Colonic mucosa (tissue), 4 donors: ENCODE data around the gene ST6GALNAC5. TPM values are rescaled to one million over a fixed set of nuclear protein-coding genes. Genes with fewer than 3 reads are reported as not detected.

Source experiments
- DNase-seq: peaks from one replicate; pipeline ENCODE4 v3.0.0-alpha.2; 2020
- H3K27ac ChIP-seq: fragments of 200-600 bp; one replicate; pipeline ENCODE4 v1.8.0; 2021
- H3K27me3 ChIP-seq: fragments of 200-600 bp; one replicate; pipeline ENCODE4 v1.8.0; 2021
- H3K36me3 ChIP-seq: fragments of 200-600 bp; one replicate; pipeline ENCODE4 v1.8.0; 2021
- H3K4me1 ChIP-seq: fragments of 200-600 bp; one replicate; pipeline ENCODE4 v1.8.0; 2021; ENCODE audit warnings: mild to moderate bottlenecking
- H3K4me3 ChIP-seq: fragments of 200-600 bp; one replicate; pipeline ENCODE4 v1.8.0; 2021
- H3K9ac ChIP-seq, 2 donors: one replicate each; pipeline ENCODE4 v1.7.0; 2013; ENCODE audit warnings: control low read depth in 2 of 2, low read depth in 2 of 2, low read length in 2 of 2
- H3K9me3 ChIP-seq: fragments of 200-600 bp; one replicate; pipeline ENCODE4 v1.8.0; 2021
- CTCF ChIP-seq: fragments of 200-600 bp; IDR thresholded peaks from one replicate; pipeline ENCODE4 v1.8.0; 2022; ENCODE audit warnings: antibody characterized with exemption, mild to moderate bottlenecking
- intact Hi-C: fragments of 100-400 bp; cut with DNase I; formaldehyde crosslinking; loops from one replicate; pipeline ENCODE4 v1.14.1; 2022
- total RNA-seq, 2 donors: library from RNA; stranded (reverse); fragmentation: NEBNext Ultra II Directional in 1 of 2; extraction: Animal tissue kit (Norgen Biotek cat#: 25700) in 1 of 2; gene quantifications; one replicate each; pipeline ENCODE4 v1.2.1, GENCODE V29; 2021
- donor health status: healthy.
- donor health status: DM: no; HTN: no; CAD: no.
- donor health status: DM: no; HTN: no; CAD: no.

Gene ST6GALNAC5
- total RNA-seq, 2 donors from 2014 or later, result 2.1 to 2.2 TPM

GRCh38 chr1:77060000-77060399 lies 192.7 kb downstream of the ST6GALNAC5 start:
- DNase-seq, result no peak
- no peak for TF ChIP-seq CTCF

GRCh38 chr1:77061162-77061561 lies 193.9 kb downstream of the ST6GALNAC5 start:
- no peak for DNase-seq
- no peaks in the 10 kb centered on the region for H3K36me3 ChIP-seq
- H3K9ac ChIP-seq, result no peak overlapping the region
- intact Hi-C loops, result no loop called here
- no peak overlapping the region for H3K27ac ChIP-seq
- TF ChIP-seq CTCF, result no peak
- H3K9me3 ChIP-seq, result no peaks in the 10 kb centered on the region
- no peak overlapping the region for H3K4me3 ChIP-seq
- H3K27me3 ChIP-seq, result no peaks in the 10 kb centered on the region
- H3K4me1 ChIP-seq, result no peaks in the 10 kb centered on the region

More at GRCh38 chr1:77060000-77060399, 192.7 kb downstream of the ST6GALNAC5 start:
- intact Hi-C loops, result no loop called here
- Histone ChIP-seq H3K9ac (no peak overlapping the region), H3K4me3 (no peak overlapping the region), H3K27ac (no peak overlapping the region), H3K9me3 (no peaks in the 10 kb centered on the region), H3K36me3 (no peaks in the 10 kb centered on the region), H3K4me1 (no peaks in the 10 kb centered on the region), H3K27me3 (no peaks in the 10 kb centered on the region)

- H3K4me1 ChIP-seq, result no peaks in the 10 kb centered on the region
- no peak for TF ChIP-seq CTCF
- H3K4me3 ChIP-seq, result no peak overlapping the region
- H3K36me3 ChIP-seq, result no peaks in the 10 kb centered on the region
- H3K9ac ChIP-seq, result no peak overlapping the region
- H3K9me3 ChIP-seq, result no peaks in the 10 kb centered on the region
- intact Hi-C loops, result no loop called here
- no peak overlapping the region for H3K27ac ChIP-seq
- no peak for DNase-seq
- no peaks in the 10 kb centered on the region for H3K27me3 ChIP-seq
These were observed 195.8 kb downstream of the ST6GALNAC5 start for GRCh38 chr1:77063118-77063517.

- no peak overlapping the region for H3K4me3 ChIP-seq
- H3K27me3 ChIP-seq, result no peaks in the 10 kb centered on the region
- H3K4me1 ChIP-seq, result no peaks in the 10 kb centered on the region
- H3K27ac ChIP-seq, result no peak overlapping the region
- H3K9me3 ChIP-seq, result no peaks in the 10 kb centered on the region
- no peaks in the 10 kb centered on the region for H3K36me3 ChIP-seq
- DNase-seq, result no peak
- TF ChIP-seq CTCF, result no peak
- no peak overlapping the region for H3K9ac ChIP-seq
- intact Hi-C loops, result no loop called here
These were observed 197.0 kb downstream of the ST6GALNAC5 start for GRCh38 chr1:77064246-77064645.

- no peak overlapping the region for H3K27ac ChIP-seq
- H3K9me3 ChIP-seq, result no peaks in the 10 kb centered on the region
- intact Hi-C loops, result no loop called here
- no peaks in the 10 kb centered on the region for H3K27me3 ChIP-seq
- no peaks in the 10 kb centered on the region for H3K4me1 ChIP-seq
- H3K36me3 ChIP-seq, result no peaks in the 10 kb centered on the region
- no peak for DNase-seq
- no peak overlapping the region for H3K9ac ChIP-seq
- H3K4me3 ChIP-seq, result no peak overlapping the region
- TF ChIP-seq CTCF, result no peak
These were observed 198.5 kb downstream of the ST6GALNAC5 start for GRCh38 chr1:77065693-77066342.
